ENCODE measurements around the gene DOCK6. TPM values are rescaled to one million over a fixed set of nuclear protein-coding genes. Genes with fewer than 3 reads are reported as not detected.

Gene DOCK6
- total and polyA plus RNA-seq, 2 of the 13 experiments (the other 11 are each of a cell fraction or from before 2014, with no cell fraction given) = 5.4 to 38.1 TPM

- TF ChIP-seq HDAC2 (CRISPR knock-in tag; IDR thresholded peaks at IDR 0.05) (no peak), RXRA (CRISPR knock-in tag; IDR thresholded peaks at IDR 0.05) (peak; percentile 61; the same call in 1 of the 2 replicates), MXI1 (IDR thresholded peaks at IDR 0.05; ENCODE audit: borderline replicate concordance, low read depth, low read length) (no peak), SOX6 (IDR thresholded peaks at IDR 0.05) (no peak), SOX6 (CRISPR knock-in tag; IDR thresholded peaks at IDR 0.05) (peak; percentile 56), HNF1A (IDR thresholded peaks at IDR 0.05; ENCODE audit: low read depth) (no peak), HNF1A (CRISPR knock-in tag; IDR thresholded peaks at IDR 0.05; ENCODE audit: borderline replicate concordance) (no peak), HNF4A (CRISPR knock-in tag; IDR thresholded peaks at IDR 0.05) (peak; percentile 88), HNF4G (IDR thresholded peaks at IDR 0.05; ENCODE audit: borderline replicate concordance, low read depth, low read length) (peak; percentile 51; the same call in 1 of the 2 replicates), HNF4G (CRISPR knock-in tag; IDR thresholded peaks at IDR 0.05; ENCODE audit: borderline replicate concordance, low read depth) (no peak), BCL6 (CRISPR knock-in tag; IDR thresholded peaks at IDR 0.05) (peak; percentile 54; the same call in 1 of the 2 replicates), IRF2 (CRISPR knock-in tag; IDR thresholded peaks at IDR 0.05) (0 out of 2 replicates have a peak, but pooled peaks have one; percentile 17), ZNF879 (CRISPR knock-in tag; IDR thresholded peaks at IDR 0.05) (no peak), ZNF550 (CRISPR knock-in tag; IDR thresholded peaks at IDR 0.05; ENCODE audit: borderline replicate concordance) (no peak), ZNF292 (CRISPR knock-in tag; IDR thresholded peaks at IDR 0.05; ENCODE audit: borderline replicate concordance, low read depth) (no peak), SOX13 (IDR thresholded peaks at IDR 0.05) (no peak), SOX13 (CRISPR knock-in tag; conservative IDR thresholded peaks at IDR 0.05 in 1 of 2, IDR thresholded peaks at IDR 0.05 in 1 of 2) (0 out of 4 replicates have a peak, but pooled peaks of 1 of the 2 experiments have one; percentile 14), TCF7L2 (IDR thresholded peaks at IDR 0.05; ENCODE audit: low read depth, low read length) (no peak), JUND (CRISPR knock-in tag; IDR thresholded peaks at IDR 0.05) (no peak), SAP130 (CRISPR knock-in tag; IDR thresholded peaks at IDR 0.05; ENCODE audit: low read depth) (0 out of 2 replicates have a peak, but pooled peaks have one; percentile 10), EP300 (IDR thresholded peaks at IDR 0.05; ENCODE audit: low read depth in 2 of 2, low read length in 2 of 2) (peak in 1 of 2 experiments; percentile 39; a peak in 1 of 4 replicates), EP300 (CRISPR knock-in tag; IDR thresholded peaks at IDR 0.05; ENCODE audit: borderline replicate concordance) (no peak; the same call in 1 of the 2 replicates), SALL1 (CRISPR knock-in tag; IDR thresholded peaks at IDR 0.05) (peak; percentile 56), KAT2B (IDR thresholded peaks at IDR 0.05; ENCODE audit: borderline replicate concordance, low read depth, low read length) (no peak), ELF3 (CRISPR knock-in tag; IDR thresholded peaks at IDR 0.05) (no peak), CENPT (CRISPR knock-in tag; IDR thresholded peaks at IDR 0.05; ENCODE audit: low read depth) (no peak), CEBPB (IDR thresholded peaks at IDR 0.05; ENCODE audit: borderline replicate concordance, low read depth, low read length) (peak; percentile 57; the same call in 1 of the 2 replicates), ZNF768 (CRISPR knock-in tag; IDR thresholded peaks at IDR 0.05) (no peak), ZNF362 (CRISPR knock-in tag; IDR thresholded peaks at IDR 0.05; ENCODE audit: borderline replicate concordance) (0 out of 2 replicates have a peak, but pooled peaks have one; percentile 50)
Observed at GRCh38 chr19:11274533-11275086, 12.3 kb upstream of the DOCK6 start (continued).

All from HepG2 (cell line).